GM12892 (cell line): ENCODE measurements around the gene IMMP2L.

Experiments
- POLR2A ChIP-seq: IDR thresholded peaks from 2 replicates; pipeline ENCODE4 v1.6.1; 2011; ENCODE audit warnings: low read depth, low read length, control low read depth
- POLR2AphosphoS5 ChIP-seq: IDR thresholded peaks from 2 replicates; pipeline ENCODE4 v1.6.1; 2011; ENCODE audit warnings: low read depth, low read length, control low read depth

DNA sequence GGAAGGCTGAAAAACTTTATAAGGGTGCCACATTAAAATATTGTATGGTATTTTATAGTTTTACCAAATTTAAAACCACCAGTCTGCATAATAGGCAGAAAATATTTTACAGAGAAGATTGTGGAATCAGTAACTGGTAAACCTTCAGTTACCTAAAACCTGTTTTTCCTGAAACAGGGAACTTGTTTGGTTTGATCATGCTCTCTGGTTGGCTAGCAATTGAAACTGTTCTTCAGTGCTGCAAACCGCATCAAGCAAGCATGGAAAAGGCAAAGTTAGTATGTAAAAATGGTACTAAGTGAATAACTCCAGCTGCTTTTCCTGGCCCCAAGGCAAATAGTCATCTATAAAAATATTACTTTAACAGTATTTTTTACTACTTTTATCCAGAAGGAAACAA, 788.2 kb downstream of the IMMP2L start:
- TF ChIP-seq POLR2A (no peak), POLR2AphosphoS5 (no peak)
